Hepatocyte (in vitro differentiated cells): ENCODE results near the gene HUWE1. TPM values are rescaled to one million over a fixed set of nuclear protein-coding genes. Genes with fewer than 3 reads are reported as not detected.

ENCODE experiments used
- DNase-seq: peaks from one replicate; pipeline ENCODE4 v3.0.0-alpha.2; 2016; ENCODE audit warnings: low spot score
- H2AFZ ChIP-seq: fragments of 200-600 bp; sonication (generic); 2 replicates; pipeline ENCODE4 v1.6.0; 2016; ENCODE audit warnings: antibody characterized with exemption, mild to moderate bottlenecking
- H3K27ac ChIP-seq: fragments of 200-600 bp; sonication (generic); 2 replicates; pipeline ENCODE4 v1.5.1; 2016; ENCODE audit warnings: mild to moderate bottlenecking
- H3K27me3 ChIP-seq: fragments of 200-600 bp; sonication (generic); 2 replicates; pipeline ENCODE4 v1.6.1; 2016
- H3K36me3 ChIP-seq: fragments of 200-600 bp; sonication (generic); replicated peaks from 2 replicates; pipeline ENCODE4 v1.5.1; 2016; ENCODE audit warnings: low read depth; ENCODE audit not compliant: insufficient read depth
- H3K4me1 ChIP-seq: fragments of 200-600 bp; sonication (generic); 2 replicates; pipeline ENCODE4 v1.5.1; 2016; ENCODE audit warnings: mild to moderate bottlenecking, moderate library complexity; ENCODE audit not compliant: insufficient read depth
- H3K4me2 ChIP-seq: fragments of 200-600 bp; sonication (generic); 2 replicates; pipeline ENCODE4 v1.6.0; 2016
- H3K4me3 ChIP-seq: fragments of 200-600 bp; sonication (generic); 2 replicates; pipeline ENCODE4 v1.5.1; 2016; ENCODE audit warnings: mild to moderate bottlenecking
- H3K79me2 ChIP-seq: fragments of 200-600 bp; sonication (generic); 2 replicates; pipeline ENCODE4 v1.6.0; 2017; ENCODE audit warnings: mild to moderate bottlenecking
- H3K9me2 ChIP-seq: fragments of 200-600 bp; sonication (generic); replicated peaks from 2 replicates; pipeline ENCODE4 v1.6.0; 2017; ENCODE audit warnings: mild to moderate bottlenecking; ENCODE audit not compliant: insufficient read depth
- H3K9me3 ChIP-seq: fragments of 200-600 bp; sonication (generic); 2 replicates; pipeline ENCODE4 v1.5.1; 2016; ENCODE audit warnings: low read depth, mild to moderate bottlenecking
- H4K20me1 ChIP-seq: fragments of 200-600 bp; sonication (generic); 2 replicates; pipeline ENCODE4 v1.6.0; 2016; ENCODE audit warnings: mild to moderate bottlenecking; ENCODE audit not compliant: insufficient read depth, poor library complexity, severe bottlenecking
- EZH2 ChIP-seq: fragments of 200-600 bp; sonication (generic); IDR thresholded peaks from 2 replicates; pipeline ENCODE4 v1.6.1; 2016; ENCODE audit warnings: antibody characterized with exemption, mild to moderate bottlenecking, borderline replicate concordance
- EZH2phosphoT487 ChIP-seq: fragments of 200-600 bp; sonication (generic); IDR thresholded peaks from one replicate; pipeline ENCODE4 v1.6.1; 2018; ENCODE audit warnings: antibody characterized with exemption, mild to moderate bottlenecking, low read depth, moderate library complexity; ENCODE audit not compliant: unreplicated experiment, severe bottlenecking
- WGBS: methylation state at CpG from one replicate; pipeline ENCODE4 v1.1.6; 2016; ENCODE audit warnings: low lambda C conversion rate; ENCODE audit errors: missing lambda C conversion rate; 5-methylcytosine and 5-hydroxymethylcytosine counted together
- polyA plus RNA-seq: library from polyadenylated mRNA; unstranded; fragments of >200 nt; fragmentation: Nextera tagmentation; extraction: Ambion mirVana; gene quantifications from 2 replicates; pipeline ENCODE4 v1.2.1, GENCODE V29; 2016
- total RNA-seq: library from RNA; depleted of rRNA; stranded (reverse); fragments of >200 nt; gene quantifications from 2 replicates; pipeline ENCODE4 v1.2.3, GENCODE V29; 2014
- TF ChIP-seq, protein P1 (sequence below): fragments of 200-600 bp; sonication (generic); IDR thresholded peaks from 2 replicates; pipeline ENCODE4 v1.5.1; 2016; ENCODE audit warnings: antibody characterized with exemption, mild to moderate bottlenecking; ENCODE audit not compliant: poor library complexity

The HUWE1 gene
- total and polyA plus RNA-seq, 2 experiments from 2014 or later, result 39.2 to 104 TPM

DNA sequence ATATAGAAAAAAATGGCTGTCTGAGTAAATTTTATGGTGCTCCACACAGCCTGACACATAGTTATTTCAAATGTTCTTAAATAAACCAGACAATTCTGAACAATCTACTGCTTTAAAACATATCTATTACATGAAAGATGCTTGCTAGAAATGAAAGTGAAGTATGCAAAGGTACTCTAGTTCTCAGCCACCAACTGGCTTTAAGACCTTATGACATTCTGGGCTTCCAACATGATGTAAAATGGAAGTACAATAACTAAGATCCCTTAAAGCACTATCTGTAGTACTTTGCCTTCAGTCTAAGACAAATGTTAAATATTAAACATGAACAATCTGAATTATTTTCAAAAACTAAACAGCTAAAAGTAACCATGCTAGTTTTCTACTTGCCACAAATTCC lies 17.3 kb downstream of the HUWE1 start:
- TF ChIP-seq EZH2 (no peak), EZH2phosphoT487 (no peak)
- TF ChIP-seq, protein P1, sequence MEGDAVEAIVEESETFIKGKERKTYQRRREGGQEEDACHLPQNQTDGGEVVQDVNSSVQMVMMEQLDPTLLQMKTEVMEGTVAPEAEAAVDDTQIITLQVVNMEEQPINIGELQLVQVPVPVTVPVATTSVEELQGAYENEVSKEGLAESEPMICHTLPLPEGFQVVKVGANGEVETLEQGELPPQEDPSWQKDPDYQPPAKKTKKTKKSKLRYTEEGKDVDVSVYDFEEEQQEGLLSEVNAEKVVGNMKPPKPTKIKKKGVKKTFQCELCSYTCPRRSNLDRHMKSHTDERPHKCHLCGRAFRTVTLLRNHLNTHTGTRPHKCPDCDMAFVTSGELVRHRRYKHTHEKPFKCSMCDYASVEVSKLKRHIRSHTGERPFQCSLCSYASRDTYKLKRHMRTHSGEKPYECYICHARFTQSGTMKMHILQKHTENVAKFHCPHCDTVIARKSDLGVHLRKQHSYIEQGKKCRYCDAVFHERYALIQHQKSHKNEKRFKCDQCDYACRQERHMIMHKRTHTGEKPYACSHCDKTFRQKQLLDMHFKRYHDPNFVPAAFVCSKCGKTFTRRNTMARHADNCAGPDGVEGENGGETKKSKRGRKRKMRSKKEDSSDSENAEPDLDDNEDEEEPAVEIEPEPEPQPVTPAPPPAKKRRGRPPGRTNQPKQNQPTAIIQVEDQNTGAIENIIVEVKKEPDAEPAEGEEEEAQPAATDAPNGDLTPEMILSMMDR, result no peak
- H3K27me3 ChIP-seq, result no peaks in the 10 kb centered on the region
- no peaks in the 10 kb centered on the region for H3K9me2 ChIP-seq
- no peak overlapping the region for H3K27ac ChIP-seq
- H3K79me2 ChIP-seq, result peaks cover 74% of the 10 kb centered on the region
- H3K4me3 ChIP-seq, result no peak overlapping the region
- no peaks in the 10 kb centered on the region for H3K9me3 ChIP-seq
- H4K20me1 ChIP-seq, result peaks cover 31% of the 10 kb centered on the region
- no peak overlapping the region for H2AFZ ChIP-seq
- no peak for DNase-seq
- H3K36me3 ChIP-seq, result no peaks in the 10 kb centered on the region
- H3K4me2 ChIP-seq, result peak overlapping the region; percentile 14
- peaks cover 9% of the 10 kb centered on the region for H3K4me1 ChIP-seq

DNA sequence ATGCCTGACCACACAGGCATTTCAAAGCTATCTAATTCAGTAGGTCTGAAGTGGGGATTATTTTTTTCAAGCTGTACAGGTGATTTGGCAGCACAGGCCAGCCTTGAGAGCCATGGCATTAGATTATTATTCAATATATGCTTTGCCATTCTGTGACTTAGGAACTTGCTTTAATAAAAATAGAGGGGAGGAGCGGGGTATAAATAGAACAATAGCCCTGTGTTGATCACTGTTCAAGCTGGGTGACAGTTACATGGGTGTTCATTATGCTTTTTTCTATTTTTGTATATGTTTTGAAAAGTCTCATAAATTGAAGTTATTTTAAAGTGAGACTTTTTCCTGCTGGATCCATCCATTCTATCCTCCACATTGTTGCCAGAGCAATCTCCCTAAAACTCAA lies 20.3 kb downstream of the HUWE1 start:
- TF ChIP-seq, protein P1, result no peak
- no peak for TF ChIP-seq EZH2
- no peak for TF ChIP-seq EZH2phosphoT487
- H3K27ac ChIP-seq, result no peak overlapping the region
- H3K27me3 ChIP-seq, result no peaks in the 10 kb centered on the region
- peaks cover 37% of the 10 kb centered on the region for H4K20me1 ChIP-seq
- H3K9me2 ChIP-seq, result no peaks in the 10 kb centered on the region
- H3K4me3 ChIP-seq, result no peak overlapping the region
- no peak overlapping the region for H3K4me2 ChIP-seq
- H3K79me2 ChIP-seq, result peaks cover 82% of the 10 kb centered on the region
- peaks cover 9% of the 10 kb centered on the region for H3K4me1 ChIP-seq
- no peak for DNase-seq
- no peak overlapping the region for H2AFZ ChIP-seq
- no peaks in the 10 kb centered on the region for H3K9me3 ChIP-seq
- 80% methylated on average over 1 of the region's 1 CpG for WGBS
- H3K36me3 ChIP-seq, result no peaks in the 10 kb centered on the region

DNA sequence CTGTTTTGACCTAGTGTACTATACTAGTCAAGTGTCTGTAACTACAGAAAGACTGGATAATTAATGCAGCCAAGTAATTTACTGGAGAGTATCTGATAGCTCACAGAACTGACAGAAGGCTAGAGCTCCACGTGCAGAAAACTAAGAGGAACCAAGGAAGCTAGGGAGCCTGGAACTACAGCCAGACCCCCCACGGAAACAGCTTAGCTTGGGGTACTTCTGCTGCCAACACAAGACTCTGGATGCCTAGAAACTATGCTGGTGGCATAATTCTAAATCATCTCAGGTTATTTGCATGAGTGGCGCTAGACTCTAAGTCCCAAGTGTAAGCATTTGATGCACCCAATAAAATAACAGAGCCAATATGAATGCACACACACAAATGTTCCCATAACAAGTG lies 26.5 kb downstream of the HUWE1 start:
- WGBS, result 72% methylated on average over 3 of the region's 3 CpGs

More for the DNA sequence above, 26.5 kb downstream of the HUWE1 start:
- TF ChIP-seq, protein P1, result no peak
- TF ChIP-seq EZH2, result no peak
- TF ChIP-seq EZH2phosphoT487, result no peak
- Histone ChIP-seq H3K4me1 (no peaks in the 10 kb centered on the region), H3K9me3 (no peaks in the 10 kb centered on the region), H3K36me3 (no peaks in the 10 kb centered on the region), H2AFZ (no peak overlapping the region), H3K4me3 (no peak overlapping the region), H3K79me2 (peaks cover 92% of the 10 kb centered on the region), H3K27me3 (no peaks in the 10 kb centered on the region), H3K4me2 (no peak overlapping the region), H3K27ac (no peak overlapping the region), H4K20me1 (peaks cover 53% of the 10 kb centered on the region), H3K9me2 (no peaks in the 10 kb centered on the region)
- DNase-seq, result no peak
